HuH-7.5 (cell line): ENCODE measurements around the gene CACNA1B.

Source experiments
- DNase-seq: peaks from one replicate; pipeline ENCODE4 v3.0.0; 2011; ENCODE audit warnings: low spot score

Gene CACNA1B

GRCh38 chr9:137920753-137921152, 43.2 kb downstream of the CACNA1B start:
- DNase-seq, result no peak

GRCh38 chr9:137924169-137924568, 46.6 kb downstream of the CACNA1B start:
- DNase-seq, result no peak

- DNase-seq, result no peak
Measured at GRCh38 chr9:137924761-137925369, 47.3 kb downstream of the CACNA1B start.

- DNase-seq, result no peak
Measured at GRCh38 chr9:137943655-137944054, 66.1 kb downstream of the CACNA1B start.

- DNase-seq, result no peak
Measured at GRCh38 chr9:137945581-137945980, 68.0 kb downstream of the CACNA1B start.

- no peak for DNase-seq
Measured at GRCh38 chr9:137946993-137947392, 69.4 kb downstream of the CACNA1B start.

- no peak for DNase-seq
Measured at GRCh38 chr9:137948642-137949041, 71.1 kb downstream of the CACNA1B start.

GRCh38 chr9:137949260-137949659, 71.7 kb downstream of the CACNA1B start:
- DNase-seq, result no peak

- DNase-seq, result no peak
Measured at GRCh38 chr9:137951107-137951506, 73.5 kb downstream of the CACNA1B start.

- no peak for DNase-seq
Measured at GRCh38 chr9:137951597-137952490, 74.3 kb downstream of the CACNA1B start.

GRCh38 chr9:137952976-137953666, 75.5 kb downstream of the CACNA1B start:
- DNase-seq, result no peak

GRCh38 chr9:137953683-137954438, 76.3 kb downstream of the CACNA1B start:
- DNase-seq, result no peak

GRCh38 chr9:137955224-137955570, 77.6 kb downstream of the CACNA1B start:
- DNase-seq, result no peak

GRCh38 chr9:137955586-137955985, 78.0 kb downstream of the CACNA1B start:
- DNase-seq, result no peak

- no peak for DNase-seq
Measured at GRCh38 chr9:137956039-137956438, 78.5 kb downstream of the CACNA1B start.

GRCh38 chr9:137956688-137957385, 79.3 kb downstream of the CACNA1B start:
- no peak for DNase-seq

GRCh38 chr9:137959641-137960411, 82.2 kb downstream of the CACNA1B start:
- no peak for DNase-seq

- no peak for DNase-seq
Measured at GRCh38 chr9:137960496-137960895, 82.9 kb downstream of the CACNA1B start.

- DNase-seq, result no peak
Measured at GRCh38 chr9:137963525-137963924, 85.9 kb downstream of the CACNA1B start.

GRCh38 chr9:137965177-137965795, 87.7 kb downstream of the CACNA1B start:
- DNase-seq, result no peak
